ENCODE results near the gene SPHK1.
A peak's percentile ranks its signal among the peaks of the same experiment; 100 is the strongest.

The SPHK1 gene

GRCh38 chr17:76365256-76365903, 19.0 kb upstream of the SPHK1 start:
- no peak for DNase-seq

GRCh38 chr17:76366247-76366646, 18.2 kb upstream of the SPHK1 start:
- DNase-seq, result no peak

GRCh38 chr17:76367642-76368041, 16.8 kb upstream of the SPHK1 start:
- no peak for DNase-seq

- DNase-seq, result no peak
These were observed 15.9 kb upstream of the SPHK1 start for GRCh38 chr17:76368545-76368944.

GRCh38 chr17:76369379-76369778, 15.0 kb upstream of the SPHK1 start:
- DNase-seq, result no peak

- DNase-seq, result no peak
These were observed 14.6 kb upstream of the SPHK1 start for GRCh38 chr17:76369804-76370203.

- DNase-seq, result no peak
These were observed 14.0 kb upstream of the SPHK1 start for GRCh38 chr17:76370261-76370993.

GRCh38 chr17:76371656-76372628, 12.5 kb upstream of the SPHK1 start:
- DNase-seq, result no peak

- DNase-seq, result no peak
These were observed 7.9 kb upstream of the SPHK1 start for GRCh38 chr17:76376318-76377133.

- no peak for DNase-seq
These were observed 5.7 kb upstream of the SPHK1 start for GRCh38 chr17:76378548-76379274.

- no peak for DNase-seq
These were observed 5.2 kb upstream of the SPHK1 start for GRCh38 chr17:76379275-76379641.

GRCh38 chr17:76379646-76380376, 4.6 kb upstream of the SPHK1 start:
- DNase-seq, result no peak

- DNase-seq, result no peak
These were observed 2.6 kb upstream of the SPHK1 start for GRCh38 chr17:76381633-76382350.

- no peak for DNase-seq
These were observed 2.0 kb upstream of the SPHK1 start for GRCh38 chr17:76382351-76382802.

- no peak for DNase-seq
These were observed 1.4 kb upstream of the SPHK1 start for GRCh38 chr17:76382803-76383545.

GRCh38 chr17:76383546-76384221, 725 bp upstream of the SPHK1 start:
- DNase-seq, result peak; percentile 28

- DNase-seq, result no peak
These were observed 830 bp downstream of the SPHK1 start for GRCh38 chr17:76384987-76385891.
